Fibroblast of lung (primary cell): ENCODE results near the gene ADGRF5. TPM values are rescaled to one million over a fixed set of nuclear protein-coding genes. Genes with fewer than 3 reads are reported as not detected.

Experiments
- DNase-seq, 2 donors: peaks; one replicate each; pipeline versions ENCODE4 v3.0.0 to v3.0.0-alpha.2; 2010; ENCODE audit warnings: low read depth in 2 of 2
- H2AFZ ChIP-seq: 2 replicates; pipeline ENCODE4 v1.5.1; 2012; ENCODE audit warnings: low read length, control low read depth, inconsistent platforms
- H3K27ac ChIP-seq: 2 replicates; pipeline ENCODE4 v1.5.1; 2011; ENCODE audit warnings: low read length, control low read depth; ENCODE audit not compliant: insufficient read depth
- H3K27me3 ChIP-seq: 2 replicates; pipeline ENCODE4 v1.5.1; 2011; ENCODE audit warnings: mild to moderate bottlenecking, low read length; ENCODE audit not compliant: control insufficient read depth, insufficient read depth
- H3K36me3 ChIP-seq: 2 replicates; pipeline ENCODE4 v1.5.1; 2011; ENCODE audit warnings: low read length; ENCODE audit not compliant: control insufficient read depth, insufficient read depth
- H3K4me1 ChIP-seq: 2 replicates; pipeline ENCODE4 v1.5.1; 2011; ENCODE audit warnings: low read length; ENCODE audit not compliant: control insufficient read depth, insufficient read depth; ENCODE audit errors: extremely low read depth
- H3K4me2 ChIP-seq: 2 replicates; pipeline ENCODE4 v1.5.1; 2011; ENCODE audit warnings: low read length, control low read depth; ENCODE audit not compliant: insufficient read depth; ENCODE audit errors: extremely low read depth
- H3K4me3 ChIP-seq, 4 experiments: fragments of 200-600 bp in 1 of 4; sonication (generic) in 1 of 4; replicated peaks in 1 of 4; 2 replicates each; pipeline ENCODE4 v1.5.1; 2011 to 2016; ENCODE audit warnings: low read length in 4 of 4, low read depth in 3 of 4, mild to moderate bottlenecking in 3 of 4, control low read depth in 2 of 4, inconsistent platforms in 1 of 4, mixed read lengths in 1 of 4; ENCODE audit not compliant: insufficient read depth in 1 of 4; ENCODE audit errors: control extremely low read depth in 1 of 4
- H3K79me2 ChIP-seq: 2 replicates; pipeline ENCODE4 v1.5.1; 2012; ENCODE audit warnings: mild to moderate bottlenecking, low read length, inconsistent platforms; ENCODE audit not compliant: control insufficient read depth, insufficient read depth
- H3K9ac ChIP-seq: 2 replicates; pipeline ENCODE4 v1.5.1; 2011; ENCODE audit warnings: mild to moderate bottlenecking, low read length, control low read depth; ENCODE audit not compliant: insufficient read depth
- H3K9me3 ChIP-seq: 2 replicates; pipeline ENCODE4 v1.5.1; 2012; ENCODE audit warnings: low read depth, low read length; ENCODE audit not compliant: control insufficient read depth, insufficient read depth
- H4K20me1 ChIP-seq: 2 replicates; pipeline ENCODE4 v1.5.1; 2011; ENCODE audit warnings: low read length; ENCODE audit not compliant: control insufficient read depth, insufficient read depth; ENCODE audit errors: extremely low read depth
- EZH2 ChIP-seq: IDR thresholded peaks from 2 replicates; pipeline ENCODE4 v1.5.1; 2012; ENCODE audit warnings: low read length, control low read depth, mild to moderate bottlenecking; ENCODE audit errors: missing control alignments
- polyA plus RNA-seq, 2 donors: library from polyadenylated mRNA; depleted of rRNA in 1 of 2; stranded (reverse) in 1 of 2; unstranded in 1 of 2; fragments of >200 nt; gene quantifications; 2 replicates each; pipeline ENCODE4 v1.2.1, GENCODE V29; 2011 to 2012; ENCODE audit warnings: missing spikeins in 1 of 2
- total RNA-seq: library from RNA; depleted of rRNA; stranded (reverse); fragments of >200 nt; gene quantifications from 2 replicates; pipeline ENCODE4 v1.2.1, GENCODE V29; 2014
- TF ChIP-seq, protein P1 (sequence below), 2 donors: IDR thresholded peaks in 1 of 2; conservative IDR thresholded peaks in 1 of 2; 1 replicate in 1 of 2; 2 replicates in 1 of 2; pipeline ENCODE4 v1.5.1; 2011 to 2012; ENCODE audit warnings: low read length in 2 of 2, control low read depth in 1 of 2, inconsistent platforms in 1 of 2, low read depth in 1 of 2, mild to moderate bottlenecking in 1 of 2

The ADGRF5 gene
- total and polyA plus RNA-seq, 2 donors (not counting 1 experiment from before 2014, with no cell fraction given): under 0.01 to 19.3 TPM

DNA sequence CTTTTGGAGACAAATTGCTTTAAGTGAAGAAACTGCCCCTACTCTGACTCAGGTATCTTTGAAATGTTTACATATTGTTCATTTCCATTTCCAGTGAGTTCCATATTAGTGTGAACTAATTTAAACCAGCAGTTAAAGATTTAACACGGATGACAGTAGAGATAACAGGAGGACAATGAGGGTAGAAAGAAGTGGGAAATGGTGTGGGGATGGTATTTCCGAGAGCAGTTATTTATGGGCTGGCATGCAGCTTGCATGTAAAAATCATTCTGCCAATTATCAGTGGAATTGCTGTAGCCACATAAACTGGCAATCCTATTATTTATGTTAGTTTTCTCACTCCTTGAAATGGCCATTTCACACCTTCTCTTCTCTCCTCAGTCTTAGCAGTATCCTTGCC, 8.6 kb upstream of the ADGRF5 start:
- no peak for TF ChIP-seq EZH2
- TF ChIP-seq, protein P1, sequence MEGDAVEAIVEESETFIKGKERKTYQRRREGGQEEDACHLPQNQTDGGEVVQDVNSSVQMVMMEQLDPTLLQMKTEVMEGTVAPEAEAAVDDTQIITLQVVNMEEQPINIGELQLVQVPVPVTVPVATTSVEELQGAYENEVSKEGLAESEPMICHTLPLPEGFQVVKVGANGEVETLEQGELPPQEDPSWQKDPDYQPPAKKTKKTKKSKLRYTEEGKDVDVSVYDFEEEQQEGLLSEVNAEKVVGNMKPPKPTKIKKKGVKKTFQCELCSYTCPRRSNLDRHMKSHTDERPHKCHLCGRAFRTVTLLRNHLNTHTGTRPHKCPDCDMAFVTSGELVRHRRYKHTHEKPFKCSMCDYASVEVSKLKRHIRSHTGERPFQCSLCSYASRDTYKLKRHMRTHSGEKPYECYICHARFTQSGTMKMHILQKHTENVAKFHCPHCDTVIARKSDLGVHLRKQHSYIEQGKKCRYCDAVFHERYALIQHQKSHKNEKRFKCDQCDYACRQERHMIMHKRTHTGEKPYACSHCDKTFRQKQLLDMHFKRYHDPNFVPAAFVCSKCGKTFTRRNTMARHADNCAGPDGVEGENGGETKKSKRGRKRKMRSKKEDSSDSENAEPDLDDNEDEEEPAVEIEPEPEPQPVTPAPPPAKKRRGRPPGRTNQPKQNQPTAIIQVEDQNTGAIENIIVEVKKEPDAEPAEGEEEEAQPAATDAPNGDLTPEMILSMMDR (conservative IDR thresholded peaks at IDR 0.05 in 1 of 2, IDR thresholded peaks at IDR 0.05 in 1 of 2; ENCODE audit: low read depth in 1 of 2, low read length in 2 of 2): no peak
- no peaks in the 10 kb centered on the region for H4K20me1 ChIP-seq
- H3K4me2 ChIP-seq: no peak overlapping the region
- H3K27me3 ChIP-seq: no peaks in the 10 kb centered on the region
- H3K9me3 ChIP-seq: no peaks in the 10 kb centered on the region
- no peak for DNase-seq
- no peak overlapping the region for H3K4me3 ChIP-seq
- no peaks in the 10 kb centered on the region for H3K79me2 ChIP-seq
- H3K27ac ChIP-seq: no peak overlapping the region
- H3K9ac ChIP-seq: no peak overlapping the region
- H3K36me3 ChIP-seq: no peaks in the 10 kb centered on the region
- H2AFZ ChIP-seq: no peak overlapping the region
- H3K4me1 ChIP-seq: peaks cover 13% of the 10 kb centered on the region

DNA sequence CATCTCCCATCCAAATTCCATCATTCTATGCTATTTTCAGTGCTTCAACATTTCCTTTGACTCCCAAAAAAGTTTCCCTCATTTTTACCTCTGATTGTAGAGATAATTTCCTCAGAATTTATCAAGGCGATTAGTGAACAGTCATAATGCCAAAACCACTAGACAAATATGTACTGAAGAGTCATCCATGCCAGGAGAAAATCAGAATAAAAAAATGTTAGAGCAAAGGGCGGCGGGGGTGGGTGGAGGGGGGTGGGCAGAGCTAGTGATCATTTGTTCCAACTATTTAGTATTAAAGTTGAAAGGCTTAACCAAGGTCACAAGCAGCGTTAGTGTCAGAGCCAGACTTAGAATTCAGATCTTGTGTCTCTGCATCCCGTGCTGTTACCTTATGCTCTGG, 5.3 kb upstream of the ADGRF5 start:
- Histone ChIP-seq H2AFZ (no peak overlapping the region), H3K9me3 (no peaks in the 10 kb centered on the region), H3K27ac (peak overlapping the region; percentile 14), H3K4me2 (no peak overlapping the region), H3K36me3 (no peaks in the 10 kb centered on the region), H3K79me2 (no peaks in the 10 kb centered on the region), H4K20me1 (no peaks in the 10 kb centered on the region), H3K4me3 (no peak overlapping the region), H3K27me3 (no peaks in the 10 kb centered on the region), H3K4me1 (peaks cover 4% of the 10 kb centered on the region), H3K9ac (no peak overlapping the region)
- peak in 1 of 2 donors; percentile 73 for DNase-seq
- TF ChIP-seq EZH2: no peak
- TF ChIP-seq, protein P1 (conservative IDR thresholded peaks at IDR 0.05 in 1 of 2, IDR thresholded peaks at IDR 0.05 in 1 of 2; ENCODE audit: low read depth in 1 of 2, low read length in 2 of 2): no peak

DNA sequence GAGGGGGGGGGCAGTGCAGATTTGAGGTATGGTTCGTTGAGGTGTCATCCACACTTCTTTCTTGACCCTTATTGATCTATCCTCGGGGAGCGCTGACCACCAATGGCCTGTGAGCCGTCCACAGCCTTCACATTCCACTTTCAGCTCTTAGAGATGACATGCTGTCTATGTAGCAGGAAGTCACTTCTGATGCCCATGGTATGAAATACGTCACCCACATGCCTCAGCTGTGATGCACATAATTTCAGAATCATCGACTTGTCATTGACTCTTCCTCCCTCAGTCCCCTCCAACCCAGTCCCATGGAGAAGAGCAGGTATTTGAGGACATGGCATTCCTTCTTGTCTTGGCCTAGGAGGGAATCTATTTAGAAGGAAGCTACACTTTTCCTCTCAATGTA, 4.7 kb upstream of the ADGRF5 start:
- TF ChIP-seq EZH2: no peak
- TF ChIP-seq, protein P1 (conservative IDR thresholded peaks at IDR 0.05 in 1 of 2, IDR thresholded peaks at IDR 0.05 in 1 of 2; ENCODE audit: low read depth in 1 of 2, low read length in 2 of 2): no peak
- no peaks in the 10 kb centered on the region for H3K9me3 ChIP-seq
- H3K4me2 ChIP-seq: no peak overlapping the region
- DNase-seq: peak in 1 of 2 donors; percentile 82
- peak overlapping the region; percentile 14 for H3K27ac ChIP-seq
- no peak overlapping the region for H3K4me3 ChIP-seq
- H3K4me1 ChIP-seq: peaks cover 4% of the 10 kb centered on the region
- no peaks in the 10 kb centered on the region for H3K27me3 ChIP-seq
- H4K20me1 ChIP-seq: no peaks in the 10 kb centered on the region
- H3K79me2 ChIP-seq: no peaks in the 10 kb centered on the region
- H2AFZ ChIP-seq: no peak overlapping the region
- no peaks in the 10 kb centered on the region for H3K36me3 ChIP-seq
- no peak overlapping the region for H3K9ac ChIP-seq
